GM21423 (cell line): Measurements from ENCODE around the gene CLK2.
"Not testable (repeated sequence)": the region's sequence is repeated elsewhere in the genome, so short reads cannot be mapped to it uniquely, and the experiment has no call there.

ENCODE experiments used
- ATAC-seq: cut with Tn5 transposase; IDR thresholded peaks from one replicate; pipeline ENCODE4 v1.9.1; 2021; ENCODE audit warnings: mild to moderate bottlenecking, moderate library complexity; ENCODE audit not compliant: unreplicated experiment

Gene CLK2

DNA sequence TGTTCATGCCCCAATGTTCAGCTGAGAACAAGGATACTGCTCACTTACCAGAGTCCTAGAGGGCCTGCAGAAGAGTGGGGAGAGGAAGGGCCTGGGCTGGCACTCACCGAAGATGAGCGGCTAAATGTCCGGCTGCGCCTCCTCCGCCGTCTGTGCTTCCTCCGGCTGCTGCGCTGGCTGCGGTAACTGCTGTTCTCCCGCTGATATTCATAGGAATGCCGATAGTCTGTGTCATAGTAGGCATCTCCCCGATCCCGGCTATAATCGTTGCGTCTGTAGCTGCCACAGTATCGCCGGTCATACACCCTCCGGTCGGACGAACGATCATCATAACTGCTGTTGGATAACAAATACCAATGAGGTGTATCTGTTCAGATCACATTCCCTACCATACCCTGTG is 3.9 kb downstream of the CLK2 start:
- ATAC-seq, result no peak

DNA sequence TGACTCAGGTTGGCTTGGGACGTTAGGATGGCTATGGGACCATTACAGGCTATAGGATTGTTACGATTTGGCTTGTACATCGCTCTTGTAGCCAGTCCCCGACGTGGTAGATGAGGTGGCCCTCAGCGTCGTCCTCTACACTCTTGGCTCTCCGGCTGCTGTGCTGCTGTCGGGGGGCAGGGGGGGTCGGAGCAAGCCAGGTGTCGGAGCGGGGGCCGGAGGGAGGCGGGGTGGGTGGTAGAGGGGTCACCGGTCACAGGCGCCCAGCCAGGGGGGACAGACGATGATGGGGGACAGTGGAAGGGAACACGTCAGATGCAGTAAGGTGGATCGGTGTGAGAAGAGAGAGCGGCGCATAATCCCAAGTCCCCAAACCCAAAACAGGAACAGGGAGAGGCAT is 4.7 kb downstream of the CLK2 start:
- ATAC-seq, result no peak

DNA sequence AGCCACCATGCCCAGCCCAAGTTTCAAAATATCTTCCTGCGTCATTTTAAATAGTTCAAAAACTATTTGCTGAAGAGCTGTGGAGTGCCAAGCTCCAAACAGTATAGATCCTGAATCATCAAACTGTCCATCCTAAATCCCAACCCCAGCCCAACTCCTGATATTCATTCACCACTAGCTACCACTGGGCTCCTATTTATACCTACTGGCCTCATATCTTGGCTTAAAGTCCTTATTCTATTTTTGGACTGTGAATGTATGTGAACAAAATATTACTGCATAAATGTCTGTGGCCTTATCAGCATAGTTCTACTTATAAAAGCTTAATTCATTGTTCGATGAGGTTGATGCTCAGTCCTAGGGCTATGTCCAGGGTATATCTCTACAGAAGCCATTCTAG is 5.9 kb downstream of the CLK2 start:
- ATAC-seq, result no peak

DNA sequence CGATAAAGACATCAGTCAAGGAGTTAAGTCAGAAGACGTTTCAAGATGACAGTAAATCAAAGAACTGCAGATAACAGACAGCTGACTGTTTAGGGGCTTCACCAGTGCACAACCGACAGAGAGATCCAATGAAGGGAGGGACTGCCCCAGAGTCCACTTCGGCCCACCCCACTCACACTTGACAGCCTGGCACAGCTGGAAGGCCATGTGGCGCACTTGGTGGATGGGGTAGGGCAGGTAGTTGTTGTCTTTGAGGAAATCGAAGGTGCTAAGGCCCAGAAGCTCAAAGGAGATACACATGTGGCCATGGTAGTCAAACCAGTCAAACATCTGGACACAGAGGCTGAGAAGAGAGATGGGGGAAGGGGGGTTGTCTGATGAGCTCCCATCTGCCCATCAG is 6.8 kb downstream of the CLK2 start:
- no peak for ATAC-seq

DNA sequence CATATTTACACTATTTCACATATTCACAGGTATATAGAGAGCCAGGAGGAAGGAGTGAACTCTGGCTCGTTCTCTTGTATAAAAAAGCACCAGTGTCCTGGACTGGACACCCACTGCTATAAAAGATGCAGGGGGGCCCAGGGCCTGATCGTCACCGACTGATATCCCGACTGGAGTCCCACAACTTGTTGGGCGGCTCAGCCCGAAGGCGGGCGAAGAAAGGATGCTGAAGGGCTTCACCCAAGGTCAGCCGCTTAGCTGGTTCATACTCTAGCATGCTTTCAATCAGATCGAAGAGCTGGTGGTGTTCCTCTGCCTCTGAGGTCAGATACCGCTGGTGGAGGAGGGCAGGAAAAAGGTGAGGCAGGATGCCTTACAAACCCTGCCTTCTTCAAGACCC is 10.2 kb downstream of the CLK2 start:
- no peak for ATAC-seq

DNA sequence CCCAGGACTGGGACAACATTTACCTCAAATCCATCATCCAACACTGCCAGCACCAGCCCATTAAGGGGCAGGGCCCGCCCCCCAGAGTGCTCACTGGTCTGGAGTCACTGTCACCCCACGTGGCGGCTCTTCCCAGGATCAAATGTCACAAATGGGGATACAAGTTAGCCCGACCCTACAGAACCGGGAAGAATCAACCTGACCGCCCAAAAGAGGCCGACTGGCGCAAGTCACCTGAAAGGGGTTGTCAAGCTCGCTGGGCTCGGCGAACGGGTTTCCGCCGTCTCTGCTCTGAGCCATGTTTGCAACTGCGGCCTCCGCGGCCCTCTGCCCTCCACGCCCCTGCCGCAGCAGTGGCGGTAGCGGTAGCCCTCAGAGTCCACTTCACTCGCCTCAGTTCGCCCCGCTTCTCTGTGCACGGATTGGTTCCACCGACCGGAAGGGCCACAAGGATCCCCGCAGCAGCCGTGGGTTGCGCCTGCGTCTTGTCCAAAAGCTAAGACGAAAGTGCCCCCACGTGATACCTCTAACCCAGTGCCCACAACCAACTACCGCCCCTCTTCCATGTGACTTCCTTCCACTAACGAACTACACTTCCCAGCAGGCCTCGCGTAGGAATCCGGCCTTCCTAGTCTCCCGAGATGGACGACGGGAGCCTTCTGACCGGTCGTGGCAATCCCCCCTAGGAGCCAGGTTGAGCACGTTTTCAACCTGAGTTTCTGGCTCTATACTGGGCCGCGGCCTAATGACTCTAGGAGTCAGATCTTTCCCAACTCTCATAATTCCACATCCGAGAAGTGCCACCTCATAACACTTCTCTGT is 11.2 kb downstream of the CLK2 start, which contains the start of gene SCAMP3:
TSS of gene SCAMP3 (minus strand) at position 509 of the 822 bp plus-strand sequence. CDS start at position 300, 209 bp downstream.
- ATAC-seq, result peak; percentile 90

DNA sequence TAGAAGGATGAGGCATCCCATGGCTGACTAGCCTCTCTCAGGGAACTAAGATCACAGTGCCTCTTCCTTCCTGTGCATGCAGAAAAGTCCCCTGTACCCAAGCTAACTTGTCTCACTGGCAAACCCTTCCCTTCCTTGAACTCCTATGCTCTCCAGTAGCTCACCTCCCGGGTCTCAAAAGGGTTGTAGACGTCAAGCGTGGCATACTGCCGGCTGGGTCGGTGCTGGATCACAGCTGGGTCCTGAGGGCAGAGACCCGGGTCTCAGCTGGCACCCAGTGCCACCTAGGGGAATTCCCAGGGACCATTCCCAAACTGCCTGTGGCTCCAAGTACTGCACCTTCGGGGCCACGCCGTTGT is 11.8 kb downstream of the CLK2 start:
- no peak for ATAC-seq

DNA sequence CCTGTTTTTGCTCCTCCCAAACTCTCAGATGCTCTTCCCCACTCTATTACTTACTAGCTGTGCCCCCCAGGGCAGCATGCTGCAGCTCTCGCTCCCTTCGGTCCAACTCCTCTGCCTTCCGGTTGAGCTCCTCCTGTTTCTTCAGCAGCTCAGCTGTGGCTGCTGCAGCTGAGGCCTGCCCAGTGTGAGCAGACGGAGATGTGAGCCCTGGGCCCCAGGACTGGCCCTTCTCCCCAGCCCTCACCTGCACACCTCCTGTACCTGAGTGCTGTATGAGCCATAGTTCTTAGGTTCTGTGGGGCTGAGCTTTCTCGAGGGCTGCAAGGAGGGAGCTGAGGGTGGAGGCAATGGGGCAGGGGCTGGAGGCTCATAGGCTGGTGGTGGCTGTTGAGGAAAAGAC is 13.0 kb downstream of the CLK2 start:
- no peak for ATAC-seq

DNA sequence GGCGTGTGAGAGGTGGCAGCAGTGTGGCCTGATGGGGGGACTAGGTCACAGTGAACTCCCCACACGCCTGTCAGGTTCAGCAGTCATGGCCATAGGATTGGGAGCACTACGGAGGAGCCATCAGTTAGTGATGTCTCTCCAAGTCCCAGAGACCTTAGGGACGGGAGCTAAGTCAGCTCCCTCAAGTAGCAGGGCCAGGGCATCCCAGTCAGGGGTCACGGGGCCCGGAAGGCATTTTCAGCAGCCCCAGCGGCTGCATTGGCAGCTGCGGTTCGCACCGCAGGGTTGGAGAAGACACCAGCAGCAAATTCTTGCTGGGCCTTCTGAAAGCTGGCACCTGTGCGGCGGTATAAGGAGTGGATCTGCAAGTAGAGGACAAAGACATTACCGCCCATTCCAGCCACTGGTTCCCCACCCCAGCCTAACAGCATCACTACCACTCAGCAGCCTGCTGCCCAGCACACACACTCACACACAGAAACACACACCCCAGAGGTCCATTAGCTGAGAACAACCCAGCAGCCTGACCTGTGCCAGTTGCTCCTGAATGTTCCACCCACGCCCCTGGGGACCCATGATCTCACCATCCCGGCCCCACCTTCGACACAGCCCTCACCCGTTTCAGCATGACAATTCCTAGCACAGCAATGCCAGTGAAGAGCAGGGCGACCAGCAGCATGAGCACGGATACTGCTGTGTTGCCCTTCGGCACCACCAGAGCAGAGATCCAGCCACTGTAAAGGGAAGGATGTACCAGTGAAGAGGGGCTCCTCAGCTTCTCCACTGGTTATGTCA is 17.0 kb downstream of the CLK2 start:
- no peak for ATAC-seq

DNA sequence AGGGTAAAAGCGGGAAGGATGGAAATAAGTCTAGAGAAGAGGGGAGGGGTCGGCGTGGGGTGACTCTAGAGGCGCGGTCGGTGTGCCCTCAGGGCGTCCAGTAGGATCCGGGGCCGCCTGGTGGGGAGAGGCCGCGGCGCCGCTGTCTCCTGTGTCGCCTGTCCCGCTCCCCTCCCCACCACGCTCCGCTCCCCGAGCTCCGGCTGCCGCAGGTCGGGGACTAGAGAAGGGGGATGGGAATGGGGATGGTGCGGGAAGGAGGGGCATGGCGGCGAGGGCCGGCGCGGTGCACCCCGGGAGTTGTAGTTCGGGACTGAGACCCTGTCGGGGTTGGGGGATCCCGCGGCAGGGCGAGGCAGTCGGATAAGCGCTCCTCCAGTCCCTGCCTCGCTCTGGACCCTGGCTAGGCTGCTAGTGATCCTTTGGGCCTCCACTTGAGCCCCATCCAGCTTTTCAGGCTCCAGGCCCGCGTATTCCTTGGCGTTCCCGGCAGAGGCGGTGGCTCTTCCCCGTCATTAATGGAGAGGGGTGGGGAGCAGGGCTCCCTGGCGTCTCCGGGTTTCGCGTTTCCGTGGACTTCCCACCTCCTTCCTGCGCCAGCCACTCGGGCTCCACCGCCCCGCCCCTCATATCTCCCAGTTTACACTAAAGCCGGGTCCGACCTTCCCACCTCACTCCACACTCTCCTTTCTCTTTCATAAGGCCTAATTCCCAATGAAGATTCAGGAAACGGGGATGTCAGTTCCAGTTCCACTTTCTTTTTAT is 17.9 kb downstream of the CLK2 start, which contains the start of gene ENTREP3:
TSS of gene ENTREP3 (minus strand) at position 241 of the 765 bp plus-strand sequence. CDS start 606 bp downstream, outside the sequence.
- peak; percentile 47 for ATAC-seq

DNA sequence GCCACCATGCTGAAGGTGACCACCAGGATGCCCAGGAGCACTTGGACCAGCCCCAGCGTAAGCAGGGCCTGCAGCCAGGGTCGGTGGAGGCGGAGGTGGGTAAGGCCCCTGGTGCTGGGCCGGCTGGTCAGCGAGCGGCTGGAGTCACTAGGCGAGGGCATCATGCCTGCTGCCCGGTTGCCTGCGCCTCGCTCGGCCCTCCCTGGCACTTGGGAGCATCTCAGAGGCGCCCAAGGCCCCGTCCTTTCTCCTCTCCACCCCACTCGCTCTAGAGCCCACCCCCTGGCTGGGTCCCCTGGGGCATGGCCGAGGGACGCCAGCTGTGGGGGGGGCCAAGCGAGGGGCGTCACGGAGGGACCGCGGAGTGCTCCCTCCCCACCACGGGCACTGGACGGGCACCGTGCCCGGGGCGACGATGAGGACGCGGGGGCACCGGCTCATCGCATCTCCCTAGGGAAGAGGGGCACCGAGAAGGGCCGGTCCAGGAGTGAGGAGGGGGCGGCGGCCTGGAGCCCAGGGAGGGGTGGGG is 18.5 kb downstream of the CLK2 start:
- ATAC-seq, result no peak

DNA sequence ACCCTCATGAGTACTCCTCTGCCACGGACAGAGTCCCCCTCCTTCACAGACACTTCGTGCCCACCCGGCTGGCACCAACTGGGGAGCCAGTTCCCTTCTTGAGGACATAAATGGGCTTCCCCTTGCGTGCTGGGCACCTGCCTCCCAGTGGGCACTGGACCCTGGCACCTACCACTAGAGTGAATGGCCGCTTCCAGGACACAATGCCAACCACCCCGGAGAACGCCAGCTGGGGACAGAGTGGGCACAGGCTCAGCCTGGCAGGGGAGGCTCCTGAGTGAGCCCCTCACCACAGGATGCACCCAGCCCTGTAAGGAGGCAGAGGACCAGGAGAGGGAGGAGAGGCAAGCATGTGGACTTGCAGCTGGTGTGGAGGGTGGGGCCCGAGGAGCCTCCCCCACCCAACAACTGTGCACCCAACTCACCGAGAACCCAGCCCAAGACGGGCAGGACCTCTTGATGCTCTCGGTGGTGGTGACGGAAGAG is 19.0 kb downstream of the CLK2 start:
- ATAC-seq, result no peak

DNA sequence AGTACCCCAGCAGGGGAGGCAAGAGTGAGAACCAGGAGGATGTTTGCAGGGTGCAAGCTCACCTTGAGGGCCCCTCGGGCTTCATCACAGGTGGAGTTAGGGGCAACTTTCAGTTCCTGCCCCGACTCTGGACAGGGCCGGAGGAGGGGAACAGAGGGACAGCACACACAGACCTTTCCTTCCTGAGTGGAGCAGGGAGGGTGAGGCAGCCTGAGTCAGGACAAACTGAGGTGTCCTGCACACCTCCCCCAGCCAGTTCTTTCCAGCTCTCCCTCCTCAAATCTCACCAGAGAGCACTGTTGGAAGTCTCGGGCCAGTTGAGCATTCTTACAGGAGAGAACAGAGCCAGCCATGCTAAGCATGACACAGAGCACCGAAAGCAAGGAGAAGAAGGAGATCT is 19.5 kb downstream of the CLK2 start:
- no peak for ATAC-seq

DNA sequence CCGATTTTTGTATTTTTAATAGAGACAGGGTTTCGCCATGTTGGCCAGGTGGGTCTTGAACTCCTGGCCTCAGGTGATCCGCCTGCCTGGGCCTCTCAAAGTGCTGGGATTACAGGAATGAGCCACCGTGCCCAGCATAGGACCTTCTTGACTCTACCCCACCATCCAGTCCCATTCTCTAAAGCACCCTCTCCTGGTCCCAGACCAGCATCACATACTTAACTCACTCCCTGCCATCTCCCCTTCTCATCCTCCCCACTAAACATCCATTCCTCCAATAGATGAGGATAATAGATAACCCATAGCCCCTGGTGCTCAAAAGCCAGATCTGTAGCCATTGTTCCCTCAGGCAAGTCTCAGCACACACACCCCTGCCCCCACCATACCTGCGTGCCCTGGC is 20.1 kb downstream of the CLK2 start:
- ATAC-seq, result no peak

DNA sequence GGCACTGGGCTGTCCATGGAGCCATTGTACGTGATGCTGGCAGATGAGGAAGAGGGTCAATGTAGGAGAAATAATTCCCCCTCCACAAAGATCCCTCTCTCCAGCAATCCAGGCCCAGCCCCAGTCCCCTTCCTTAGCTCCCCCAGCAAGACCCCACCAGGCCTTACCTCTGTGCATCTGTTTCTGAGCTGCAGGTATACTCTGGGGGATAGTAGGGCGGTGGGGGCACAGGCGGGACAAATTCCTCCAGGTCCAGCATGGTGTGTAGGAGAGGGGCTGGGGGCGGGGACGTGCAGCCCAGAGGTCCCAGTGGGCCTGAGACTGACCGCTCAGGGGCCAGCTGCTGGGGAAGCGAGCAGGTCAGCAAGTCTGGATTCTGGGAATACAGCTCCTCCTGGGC is 21.7 kb downstream of the CLK2 start:
- ATAC-seq, result no peak

DNA sequence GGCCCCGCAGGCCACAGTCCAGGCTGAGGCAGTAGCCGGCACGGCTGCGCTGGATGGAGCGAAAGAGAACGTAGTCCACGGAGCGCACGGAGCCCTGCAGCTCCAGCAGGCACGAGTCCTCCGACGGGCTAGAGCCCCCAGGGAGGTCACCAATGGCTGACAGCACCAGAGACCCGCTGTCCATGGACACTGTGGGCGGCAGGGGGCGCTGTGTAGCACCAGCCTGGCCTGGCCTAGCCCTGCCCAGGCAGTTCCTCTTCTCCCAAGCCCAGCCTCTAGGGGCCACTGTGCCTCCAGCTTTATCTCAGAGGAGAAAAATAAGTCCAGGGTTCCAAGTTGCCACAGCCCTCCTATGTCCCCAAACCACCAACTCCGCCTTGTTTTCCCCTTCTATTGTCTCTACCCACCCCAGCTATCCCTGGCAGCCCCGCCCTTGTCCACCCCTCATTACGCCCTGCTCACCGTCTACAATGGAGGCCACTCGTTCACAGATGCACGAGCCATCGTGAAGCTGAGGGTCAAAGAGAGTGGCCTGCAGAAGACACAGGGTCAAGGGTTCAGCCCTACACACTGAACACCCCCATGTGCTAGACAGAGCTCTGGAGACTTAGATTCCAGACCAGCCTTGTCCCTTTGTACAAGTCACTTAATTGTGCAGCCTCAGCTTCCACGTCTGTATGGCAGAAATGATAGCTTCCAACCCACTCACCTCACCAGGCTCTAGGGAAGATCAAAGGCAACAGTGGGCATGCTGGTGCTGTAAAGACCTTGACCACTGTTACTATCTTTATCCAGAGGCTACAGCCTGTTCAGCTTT is 22.5 kb downstream of the CLK2 start:
- ATAC-seq, result peak; percentile 83

DNA sequence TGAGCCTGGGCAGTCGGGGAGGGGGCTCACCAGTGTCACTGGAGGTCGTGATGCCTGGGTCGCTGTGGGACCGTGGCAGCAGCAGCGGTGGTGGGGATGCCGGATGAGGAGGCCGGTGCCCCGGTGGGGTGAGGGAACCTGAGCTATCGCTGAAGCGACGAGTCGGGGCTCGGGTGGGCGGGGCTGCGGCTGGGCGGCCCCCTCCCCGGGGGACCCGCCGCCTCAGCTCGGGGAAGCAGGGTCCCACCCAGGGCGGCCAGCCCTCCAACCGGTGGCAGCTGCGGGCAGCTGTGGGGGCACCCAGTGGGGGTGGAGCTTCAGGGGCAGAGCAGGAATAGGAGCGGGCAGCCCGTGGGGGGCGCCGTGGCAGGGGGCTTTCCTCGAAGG is 23.1 kb downstream of the CLK2 start:
- ATAC-seq, result peak; percentile 17

DNA sequence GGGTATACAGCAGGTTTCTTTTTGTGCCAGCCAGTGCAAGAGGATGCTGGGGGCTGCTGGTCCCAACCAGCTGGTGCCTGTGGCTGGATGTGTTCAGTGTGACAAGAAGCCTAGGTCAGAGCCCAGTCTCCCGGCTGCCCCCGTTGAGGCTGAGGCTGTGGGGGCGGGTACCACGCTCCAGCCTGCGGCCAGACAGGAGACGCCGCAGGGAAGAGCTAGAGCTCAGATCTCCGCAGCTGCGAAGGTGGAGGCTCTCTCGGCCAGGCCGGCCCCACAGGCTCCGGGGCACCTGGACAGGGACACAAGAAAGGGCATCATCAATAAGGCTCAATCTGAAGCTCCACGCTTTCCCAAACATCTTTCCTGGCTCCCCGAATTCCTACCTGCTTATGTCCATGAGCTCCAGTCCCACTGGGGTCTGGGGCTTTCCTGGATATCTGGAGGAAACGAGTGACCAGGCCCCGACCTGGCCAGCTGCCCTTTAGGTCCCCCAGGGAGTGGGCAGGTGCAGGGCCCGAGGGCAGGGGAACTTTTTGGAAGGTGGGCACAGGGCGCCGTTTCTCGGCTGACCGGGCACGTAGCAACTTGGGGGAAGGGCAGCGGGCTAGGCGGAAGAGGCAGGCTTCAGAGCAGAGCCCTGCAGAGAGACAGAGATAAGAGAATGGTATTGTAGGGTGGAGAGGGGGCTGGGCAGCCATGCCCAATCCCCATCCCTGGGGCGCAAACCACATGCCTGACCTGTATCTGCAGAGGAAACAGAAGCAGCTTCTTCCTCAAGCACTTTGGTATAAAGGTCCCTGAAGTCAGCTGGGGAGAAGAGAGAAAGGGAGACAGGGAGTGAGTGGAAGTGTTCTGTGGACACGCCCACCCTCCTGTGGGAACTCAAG is 25.4 kb downstream of the CLK2 start:
- ATAC-seq, result no peak

DNA sequence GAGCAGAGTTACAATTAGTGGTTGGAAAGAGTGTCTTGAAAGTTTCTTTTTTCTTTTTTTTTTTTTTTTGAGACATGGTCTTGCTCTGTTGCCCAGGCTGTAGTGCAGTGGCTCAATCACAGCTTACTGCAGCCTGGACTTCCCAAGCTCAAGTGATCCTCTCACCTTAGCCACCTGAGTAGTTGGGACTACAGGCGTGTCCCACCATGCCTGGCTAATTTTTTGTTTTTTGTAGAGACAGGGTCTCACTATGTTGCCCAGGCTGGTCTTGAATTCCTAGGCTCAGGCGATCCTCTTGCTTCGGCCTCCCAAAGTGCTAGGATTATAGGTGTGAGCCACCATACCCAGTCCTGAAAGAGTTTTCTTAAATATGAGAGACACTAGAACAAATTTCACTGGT is 26.5 kb downstream of the CLK2 start:
- ATAC-seq, result not testable (repeated sequence)
